IPS-15b (cell line): ENCODE results near the gene MSGN1.

Source experiments
- H3K27me3 ChIP-seq: one replicate; pipeline ENCODE4 v1.6.1; 2013; ENCODE audit warnings: low read length; ENCODE audit not compliant: control insufficient read depth, insufficient read depth
- H3K36me3 ChIP-seq: one replicate; pipeline ENCODE4 v1.6.1; 2013; ENCODE audit warnings: low read length; ENCODE audit not compliant: control insufficient read depth, insufficient read depth
- H3K4me1 ChIP-seq: one replicate; pipeline ENCODE4 v1.6.1; 2013; ENCODE audit warnings: mild to moderate bottlenecking, low read length; ENCODE audit not compliant: control insufficient read depth, insufficient read depth
- H3K4me3 ChIP-seq: one replicate; pipeline ENCODE4 v1.5.1; 2013; ENCODE audit warnings: low read depth, low read length
- H3K9ac ChIP-seq: one replicate; pipeline ENCODE4 v1.6.1; 2013; ENCODE audit warnings: low read depth, mild to moderate bottlenecking, low read length
- H3K9me3 ChIP-seq: one replicate; pipeline ENCODE4 v1.6.1; 2013; ENCODE audit warnings: mild to moderate bottlenecking, low read length; ENCODE audit not compliant: control insufficient read depth, insufficient read depth

Gene MSGN1, protein sequence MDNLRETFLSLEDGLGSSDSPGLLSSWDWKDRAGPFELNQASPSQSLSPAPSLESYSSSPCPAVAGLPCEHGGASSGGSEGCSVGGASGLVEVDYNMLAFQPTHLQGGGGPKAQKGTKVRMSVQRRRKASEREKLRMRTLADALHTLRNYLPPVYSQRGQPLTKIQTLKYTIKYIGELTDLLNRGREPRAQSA

GRCh38 chr2:17816396-17817245, at the start of gene MSGN1:
Gene MSGN1, plus strand, starts transcription at chr2:17816460. Its CDS starts 59 bp downstream, at chr2:17816519.
- no peaks in the 10 kb centered on the region for H3K27me3 ChIP-seq
- peaks cover 4% of the 10 kb centered on the region for H3K4me1 ChIP-seq
- no peak within 1 kb of the TSS for H3K4me3 ChIP-seq
- H3K36me3 ChIP-seq, result no peaks in the 10 kb centered on the region
- no peaks in the 10 kb centered on the region for H3K9me3 ChIP-seq
- no peak within 1 kb of the TSS for H3K9ac ChIP-seq

GRCh38 chr2:17768894-17769293, 47.4 kb upstream of the MSGN1 start:
- Histone ChIP-seq H3K4me1 (no peaks in the 10 kb centered on the region), H3K27me3 (no peaks in the 10 kb centered on the region), H3K9me3 (no peaks in the 10 kb centered on the region), H3K36me3 (no peaks in the 10 kb centered on the region), H3K9ac (no peak overlapping the region), H3K4me3 (no peak overlapping the region)

- Histone ChIP-seq H3K4me1 (no peaks in the 10 kb centered on the region), H3K27me3 (no peaks in the 10 kb centered on the region), H3K36me3 (no peaks in the 10 kb centered on the region), H3K9me3 (no peaks in the 10 kb centered on the region), H3K9ac (no peak overlapping the region), H3K4me3 (no peak overlapping the region)
These were observed 44.3 kb upstream of the MSGN1 start for GRCh38 chr2:17771956-17772355.

- H3K4me3 ChIP-seq, result no peak overlapping the region
- H3K9ac ChIP-seq, result no peak overlapping the region
- H3K36me3 ChIP-seq, result no peaks in the 10 kb centered on the region
- no peaks in the 10 kb centered on the region for H3K27me3 ChIP-seq
- H3K4me1 ChIP-seq, result no peaks in the 10 kb centered on the region
- H3K9me3 ChIP-seq, result no peaks in the 10 kb centered on the region
These were observed 43.7 kb upstream of the MSGN1 start for GRCh38 chr2:17772532-17772931.

DNA sequence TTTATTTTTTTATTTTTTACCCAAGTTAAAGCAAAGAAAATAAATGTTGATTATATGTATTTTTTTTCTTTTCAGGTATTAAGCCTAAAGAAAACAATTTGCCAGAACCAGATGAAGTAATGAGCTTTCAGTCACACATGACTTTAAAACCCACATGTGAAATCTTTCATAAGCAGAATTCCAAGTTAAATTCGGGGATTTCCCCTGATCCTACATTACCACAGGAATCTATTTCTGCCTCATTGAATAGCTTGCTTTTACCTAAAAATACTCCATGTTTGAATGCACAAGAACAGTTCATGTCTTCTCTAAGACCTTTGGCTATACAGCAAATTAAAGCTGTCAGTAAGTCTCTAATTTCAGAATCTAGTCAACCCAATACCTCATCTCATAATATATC, 35.7 kb upstream of the MSGN1 start:
- Histone ChIP-seq H3K27me3 (no peaks in the 10 kb centered on the region), H3K36me3 (no peaks in the 10 kb centered on the region), H3K9me3 (no peaks in the 10 kb centered on the region), H3K4me3 (no peak overlapping the region), H3K9ac (no peak overlapping the region), H3K4me1 (no peaks in the 10 kb centered on the region)

- Histone ChIP-seq H3K4me3 (no peak overlapping the region), H3K36me3 (no peaks in the 10 kb centered on the region), H3K9me3 (no peaks in the 10 kb centered on the region), H3K27me3 (no peaks in the 10 kb centered on the region), H3K9ac (no peak overlapping the region), H3K4me1 (no peaks in the 10 kb centered on the region)
These were observed 34.8 kb upstream of the MSGN1 start for GRCh38 chr2:17781482-17781881.

- Histone ChIP-seq H3K4me1 (no peaks in the 10 kb centered on the region), H3K9ac (no peak overlapping the region), H3K9me3 (no peaks in the 10 kb centered on the region), H3K4me3 (no peak overlapping the region), H3K27me3 (no peaks in the 10 kb centered on the region), H3K36me3 (no peaks in the 10 kb centered on the region)
These were observed 29.5 kb upstream of the MSGN1 start for GRCh38 chr2:17786727-17787126.

DNA sequence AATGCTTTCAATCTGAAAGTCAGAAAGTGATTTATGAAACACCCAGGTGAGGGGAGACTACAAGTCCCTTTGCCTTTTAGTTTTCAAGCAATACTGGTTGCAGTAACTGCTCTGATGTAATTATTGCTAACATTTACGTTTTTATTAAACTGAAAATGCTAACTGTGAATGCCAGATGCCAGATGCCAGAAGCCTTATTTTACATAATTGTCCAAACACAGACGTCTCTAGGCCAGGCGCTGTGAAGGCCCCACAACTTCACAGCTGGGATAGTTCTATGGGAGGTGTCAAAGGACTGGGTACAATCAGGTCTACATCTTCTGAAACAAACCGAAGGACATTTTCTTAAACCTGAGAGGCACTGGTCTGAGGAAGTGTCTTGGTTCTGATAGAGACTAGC, 27.5 kb upstream of the MSGN1 start:
- no peaks in the 10 kb centered on the region for H3K36me3 ChIP-seq
- no peaks in the 10 kb centered on the region for H3K27me3 ChIP-seq
- H3K4me3 ChIP-seq, result no peak overlapping the region
- H3K9me3 ChIP-seq, result no peaks in the 10 kb centered on the region
- no peak overlapping the region for H3K9ac ChIP-seq
- H3K4me1 ChIP-seq, result peaks cover under 1% of the 10 kb centered on the region

DNA sequence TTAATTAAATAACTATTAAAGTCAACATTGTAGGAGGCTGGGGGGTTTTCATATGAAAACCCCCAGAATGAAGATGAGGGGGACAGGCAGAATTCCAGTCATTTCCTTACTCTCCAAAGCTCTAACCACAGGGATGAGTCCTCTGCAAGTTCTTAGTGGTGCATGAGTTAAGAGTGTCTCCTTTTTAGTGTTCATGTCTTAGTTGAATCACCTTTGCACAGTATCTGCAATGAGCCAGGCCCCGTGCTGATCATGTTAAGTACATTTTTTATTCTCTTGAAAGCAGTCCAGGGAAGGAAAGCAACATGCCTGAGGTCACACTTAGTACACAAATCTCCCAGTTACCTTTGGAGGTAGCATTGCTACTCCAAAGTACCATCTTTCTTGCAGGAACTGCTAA, 25.7 kb upstream of the MSGN1 start:
- Histone ChIP-seq H3K27me3 (no peaks in the 10 kb centered on the region), H3K36me3 (no peaks in the 10 kb centered on the region), H3K9me3 (no peaks in the 10 kb centered on the region), H3K4me1 (peaks cover 3% of the 10 kb centered on the region), H3K4me3 (no peak overlapping the region), H3K9ac (no peak overlapping the region)

DNA sequence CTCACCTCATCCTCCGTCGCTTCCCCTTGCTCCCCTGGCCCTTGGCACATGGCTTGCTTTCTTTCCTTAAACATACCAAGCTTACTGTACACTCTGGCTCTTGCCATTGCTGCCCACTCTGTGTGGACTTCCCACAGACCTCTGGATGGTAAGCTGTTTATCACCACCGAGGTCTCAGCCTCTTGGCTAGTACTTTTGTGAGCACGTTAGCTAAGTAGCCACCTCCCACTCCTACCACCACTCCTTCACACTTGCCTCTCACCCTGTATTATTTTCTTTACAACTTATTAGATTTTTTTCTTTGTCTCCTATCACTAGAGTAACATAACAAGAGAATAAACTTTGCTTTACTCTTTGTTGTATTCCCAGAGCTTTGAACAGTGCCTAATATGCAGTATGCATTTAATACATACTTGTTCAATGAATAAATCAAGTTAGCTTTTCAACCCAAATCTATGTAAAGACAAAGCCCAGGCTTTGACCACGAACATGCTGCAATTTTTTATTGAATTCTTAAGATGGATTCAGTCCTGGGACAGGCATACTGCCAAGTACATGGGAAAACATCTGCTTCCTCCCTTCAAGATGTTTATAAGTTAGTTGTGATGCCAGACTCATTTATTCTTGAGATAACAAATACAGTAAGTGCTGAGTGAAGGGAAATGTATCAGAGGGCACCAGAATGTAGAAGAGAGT, 25.0 kb upstream of the MSGN1 start:
- H3K9me3 ChIP-seq, result no peaks in the 10 kb centered on the region
- H3K27me3 ChIP-seq, result no peaks in the 10 kb centered on the region
- peaks cover 3% of the 10 kb centered on the region for H3K4me1 ChIP-seq
- H3K9ac ChIP-seq, result no peak overlapping the region
- H3K4me3 ChIP-seq, result no peak overlapping the region
- H3K36me3 ChIP-seq, result no peaks in the 10 kb centered on the region

- no peaks in the 10 kb centered on the region for H3K27me3 ChIP-seq
- H3K4me1 ChIP-seq, result peaks cover 3% of the 10 kb centered on the region
- H3K36me3 ChIP-seq, result no peaks in the 10 kb centered on the region
- H3K9ac ChIP-seq, result no peak overlapping the region
- no peak overlapping the region for H3K4me3 ChIP-seq
- no peaks in the 10 kb centered on the region for H3K9me3 ChIP-seq
These were observed 24.5 kb upstream of the MSGN1 start for GRCh38 chr2:17791817-17792130.

DNA sequence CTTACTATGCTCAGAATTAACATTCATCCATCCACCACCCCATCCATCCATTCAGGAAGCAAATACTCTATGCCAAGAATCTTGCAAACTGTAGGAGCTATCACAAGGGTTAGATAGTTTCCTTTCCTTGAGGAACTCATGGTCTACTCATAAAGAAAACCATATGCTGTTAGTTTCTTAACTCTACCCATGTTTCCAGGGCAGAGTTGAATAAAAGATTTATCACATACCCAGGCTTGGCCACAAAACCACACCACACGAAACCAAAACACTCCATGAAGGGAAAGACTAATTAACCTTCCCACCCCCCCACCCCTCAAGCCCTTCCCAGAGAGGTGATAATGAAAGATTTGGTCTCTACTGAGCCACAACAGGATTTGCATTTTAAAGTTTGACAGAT, 23.7 kb upstream of the MSGN1 start:
- Histone ChIP-seq H3K27me3 (no peaks in the 10 kb centered on the region), H3K9ac (no peak overlapping the region), H3K4me1 (peaks cover 3% of the 10 kb centered on the region), H3K36me3 (no peaks in the 10 kb centered on the region), H3K4me3 (no peak overlapping the region), H3K9me3 (no peaks in the 10 kb centered on the region)
